GM12865 (cell line): ENCODE results near the gene CLSTN3.

Experiments
- DNase-seq: peaks from one replicate; pipeline ENCODE4 v3.0.0; 2010; ENCODE audit warnings: low read depth
- H3K4me3 ChIP-seq: 2 replicates; pipeline ENCODE4 v1.5.1; 2011; ENCODE audit warnings: mild to moderate bottlenecking, low read depth, low read length, control low read depth
- TF ChIP-seq, protein P1 (sequence below): IDR thresholded peaks from 2 replicates; pipeline ENCODE4 v1.5.1; 2011; ENCODE audit warnings: low read length, control low read depth, low read depth, inconsistent platforms; ENCODE audit not compliant: insufficient read depth; ENCODE audit errors: missing control alignments

The CLSTN3 gene

DNA sequence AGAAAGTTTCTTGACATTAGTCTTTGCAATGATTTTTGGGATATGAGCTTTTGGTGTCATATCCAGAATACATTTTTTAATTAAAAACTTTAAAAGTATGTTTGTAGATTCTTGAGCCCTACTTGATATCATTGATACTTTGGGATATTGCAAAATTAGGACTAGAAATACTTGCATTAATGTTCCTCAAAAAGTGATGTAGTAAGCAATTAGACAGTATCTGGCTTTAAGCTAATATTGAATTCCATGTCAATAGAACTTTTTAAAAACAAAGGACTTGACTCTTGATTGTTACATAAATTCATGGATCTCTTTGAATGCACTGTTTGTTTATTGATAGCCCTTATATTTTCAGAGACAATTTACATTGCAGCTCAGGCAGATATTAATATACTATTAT lies 74.9 kb downstream of the CLSTN3 start:
- H3K4me3 ChIP-seq = no peak overlapping the region
- TF ChIP-seq, protein P1, sequence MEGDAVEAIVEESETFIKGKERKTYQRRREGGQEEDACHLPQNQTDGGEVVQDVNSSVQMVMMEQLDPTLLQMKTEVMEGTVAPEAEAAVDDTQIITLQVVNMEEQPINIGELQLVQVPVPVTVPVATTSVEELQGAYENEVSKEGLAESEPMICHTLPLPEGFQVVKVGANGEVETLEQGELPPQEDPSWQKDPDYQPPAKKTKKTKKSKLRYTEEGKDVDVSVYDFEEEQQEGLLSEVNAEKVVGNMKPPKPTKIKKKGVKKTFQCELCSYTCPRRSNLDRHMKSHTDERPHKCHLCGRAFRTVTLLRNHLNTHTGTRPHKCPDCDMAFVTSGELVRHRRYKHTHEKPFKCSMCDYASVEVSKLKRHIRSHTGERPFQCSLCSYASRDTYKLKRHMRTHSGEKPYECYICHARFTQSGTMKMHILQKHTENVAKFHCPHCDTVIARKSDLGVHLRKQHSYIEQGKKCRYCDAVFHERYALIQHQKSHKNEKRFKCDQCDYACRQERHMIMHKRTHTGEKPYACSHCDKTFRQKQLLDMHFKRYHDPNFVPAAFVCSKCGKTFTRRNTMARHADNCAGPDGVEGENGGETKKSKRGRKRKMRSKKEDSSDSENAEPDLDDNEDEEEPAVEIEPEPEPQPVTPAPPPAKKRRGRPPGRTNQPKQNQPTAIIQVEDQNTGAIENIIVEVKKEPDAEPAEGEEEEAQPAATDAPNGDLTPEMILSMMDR = no peak
- no peak for DNase-seq

DNA sequence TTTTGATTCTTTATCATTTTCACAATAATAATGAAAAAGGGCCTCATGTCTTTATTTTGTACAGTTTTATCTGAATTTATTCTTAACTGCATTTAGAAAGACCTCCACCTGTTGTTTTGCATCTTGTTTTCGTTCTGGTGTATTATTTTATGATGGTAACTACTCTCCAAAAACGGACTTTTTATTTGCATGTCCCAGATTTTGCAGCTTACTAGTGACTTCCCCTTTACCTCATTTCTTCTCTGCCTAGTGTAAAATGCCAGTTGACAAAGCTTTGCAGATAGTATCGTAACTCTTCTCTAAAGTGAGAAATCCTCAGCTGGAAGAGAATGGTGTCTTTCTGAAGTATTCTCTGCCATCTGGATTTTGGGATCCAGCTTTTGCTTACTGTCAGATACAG lies 76.5 kb downstream of the CLSTN3 start:
- TF ChIP-seq, protein P1 = no peak
- no peak overlapping the region for H3K4me3 ChIP-seq
- no peak for DNase-seq

DNA sequence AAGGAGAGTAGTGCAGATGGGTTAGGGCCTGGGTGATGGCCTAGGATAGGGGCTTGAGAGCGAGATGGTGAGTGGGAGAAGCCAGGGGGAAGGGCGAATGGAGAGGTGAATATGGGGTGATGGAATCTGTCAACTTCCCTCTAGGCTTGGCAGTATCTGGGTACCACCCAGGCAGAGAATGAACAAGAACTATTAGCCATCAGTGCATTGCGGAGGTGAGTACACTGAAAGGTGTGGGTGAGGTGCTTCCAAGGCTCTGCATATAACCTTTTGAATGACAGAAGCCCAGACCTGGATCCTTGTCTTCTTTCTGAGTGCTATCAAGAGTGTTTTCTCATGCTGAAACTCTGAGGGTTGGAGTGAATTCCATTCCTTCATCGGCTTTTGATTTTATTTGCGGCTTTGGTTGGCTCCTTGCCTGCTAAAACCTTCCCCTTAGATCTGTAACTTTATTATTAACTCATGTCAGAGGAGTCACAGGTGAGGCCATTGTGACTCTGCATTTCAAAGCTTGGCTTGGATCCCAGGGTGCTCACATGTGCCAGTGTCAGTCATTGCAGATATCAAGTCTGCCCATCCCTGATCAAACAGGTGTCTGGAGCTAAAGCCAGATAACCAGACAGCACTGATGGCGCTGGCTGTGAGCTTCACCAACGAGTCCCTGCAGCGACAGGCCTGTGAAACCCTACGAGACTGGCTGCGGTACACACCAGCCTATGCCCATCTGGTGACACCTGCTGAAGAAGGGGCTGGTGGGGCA lies 77.9 kb downstream of the CLSTN3 start:
- no peak for DNase-seq
- TF ChIP-seq, protein P1 = no peak

More for the DNA sequence above, 77.9 kb downstream of the CLSTN3 start:
- no peak overlapping the region for H3K4me3 ChIP-seq
